ENCODE results near the gene CACNA1S.

GRCh38 chr1:201084295-201084694 lies 27.9 kb downstream of the CACNA1S start:
- TF ChIP-seq POLR2A (IDR thresholded peaks at IDR 0.05) (no peak), CTCF (IDR thresholded peaks at IDR 0.05) (no peak)

Measured in esophagus squamous epithelium (tissue), 4 donors.